Measurements from ENCODE around the gene ZNF337. TPM values are rescaled to one million over a fixed set of nuclear protein-coding genes. Genes with fewer than 3 reads are reported as not detected.
"Not testable (repeated sequence)": the region's sequence is repeated elsewhere in the genome, so short reads cannot be mapped to it uniquely, and the experiment has no call there.

ZNF337 gene
- total RNA-seq, 1 donor from 2014 or later: 18.8 TPM

GRCh38 chr20:25668446-25668845, 28.2 kb downstream of the ZNF337 start:
- Mint-ChIP-seq H3K27me3 (ENCODE audit: low read depth) (no peaks in the 10 kb centered on the region), H3K9me3 (no peaks in the 10 kb centered on the region), H3K27ac (ENCODE audit: unreplicated experiment) (no peak overlapping the region), H3K4me3 (no peak overlapping the region), H3K4me1 (peaks cover 14% of the 10 kb centered on the region), H3K36me3 (ENCODE audit: low read depth) (peaks cover 7% of the 10 kb centered on the region)
- TF ChIP-seq CTCF (conservative IDR thresholded peaks at IDR 0.05): no peak
- no peak for DNase-seq (ENCODE audit: low read depth, low spot score)

- Mint-ChIP-seq H3K4me3 (no peak overlapping the region), H3K4me1 (peaks cover 6% of the 10 kb centered on the region), H3K9me3 (no peaks in the 10 kb centered on the region), H3K27me3 (ENCODE audit: low read depth) (no peaks in the 10 kb centered on the region), H3K27ac (ENCODE audit: unreplicated experiment) (no peak overlapping the region), H3K36me3 (ENCODE audit: low read depth) (peaks cover 2% of the 10 kb centered on the region)
- DNase-seq (ENCODE audit: low read depth, low spot score): no peak
- TF ChIP-seq CTCF (conservative IDR thresholded peaks at IDR 0.05): no peak
These were observed 36.7 kb downstream of the ZNF337 start for GRCh38 chr20:25659999-25660398.

GRCh38 chr20:25654487-25654886, 42.2 kb downstream of the ZNF337 start:
- no peak for DNase-seq (ENCODE audit: low read depth, low spot score)
- Mint-ChIP-seq H3K27ac (ENCODE audit: unreplicated experiment) (no peak overlapping the region), H3K27me3 (ENCODE audit: low read depth) (no peaks in the 10 kb centered on the region), H3K4me3 (no peak overlapping the region), H3K36me3 (ENCODE audit: low read depth) (peaks cover 16% of the 10 kb centered on the region), H3K4me1 (peaks cover 1% of the 10 kb centered on the region), H3K9me3 (peaks cover 5% of the 10 kb centered on the region)
- no peak for TF ChIP-seq CTCF (conservative IDR thresholded peaks at IDR 0.05)

GRCh38 chr20:25652866-25653265, 43.8 kb downstream of the ZNF337 start:
- H3K36me3 Mint-ChIP-seq (ENCODE audit: low read depth): peaks cover 16% of the 10 kb centered on the region
- H3K4me1 Mint-ChIP-seq; DNase-seq (ENCODE audit: low read depth, low spot score); H3K27ac Mint-ChIP-seq (ENCODE audit: unreplicated experiment); H3K27me3 Mint-ChIP-seq (ENCODE audit: low read depth); H3K4me3 Mint-ChIP-seq; H3K9me3 Mint-ChIP-seq: not testable (repeated sequence)

- no peaks in the 10 kb centered on the region for H3K4me1 Mint-ChIP-seq
- H3K27me3 Mint-ChIP-seq (ENCODE audit: low read depth): no peaks in the 10 kb centered on the region
- no peak for DNase-seq (ENCODE audit: low read depth, low spot score)
- no peak overlapping the region for H3K27ac Mint-ChIP-seq (ENCODE audit: unreplicated experiment)
- peaks cover 11% of the 10 kb centered on the region for H3K36me3 Mint-ChIP-seq (ENCODE audit: low read depth)
- TF ChIP-seq CTCF (conservative IDR thresholded peaks at IDR 0.05): no peak
- no peak overlapping the region for H3K4me3 Mint-ChIP-seq
- peaks cover 8% of the 10 kb centered on the region for H3K9me3 Mint-ChIP-seq
These were observed 51.8 kb downstream of the ZNF337 start for GRCh38 chr20:25644814-25645213.

GRCh38 chr20:25643716-25644115, 52.9 kb downstream of the ZNF337 start:
- no peak for DNase-seq (ENCODE audit: low read depth, low spot score)
- Mint-ChIP-seq H3K27ac (ENCODE audit: unreplicated experiment) (no peak overlapping the region), H3K9me3 (peaks cover 8% of the 10 kb centered on the region), H3K27me3 (ENCODE audit: low read depth) (no peaks in the 10 kb centered on the region), H3K36me3 (ENCODE audit: low read depth) (peaks cover 12% of the 10 kb centered on the region), H3K4me3 (no peak overlapping the region), H3K4me1 (no peaks in the 10 kb centered on the region)
- TF ChIP-seq CTCF (conservative IDR thresholded peaks at IDR 0.05): no peak
